HEK293T (cell line): ENCODE measurements around the gene AFF4.

Source experiments
- BHLHE40 ChIP-seq: fragments of 450-650 bp; IDR thresholded peaks from 2 replicates; pipeline ENCODE4 v1.6.1; 2016; ENCODE audit warnings: mild to moderate bottlenecking, moderate library complexity, borderline replicate concordance
- CTBP1 ChIP-seq: fragments of 450-650 bp; IDR thresholded peaks from 2 replicates; pipeline ENCODE4 v1.6.1; 2016; ENCODE audit warnings: borderline replicate concordance
- ELF4 ChIP-seq: fragments of 450-650 bp; IDR thresholded peaks from 2 replicates; pipeline ENCODE4 v1.6.1; 2017; ENCODE audit warnings: antibody characterized with exemption
- FOXA1 ChIP-seq: fragments of 450-650 bp; IDR thresholded peaks from 2 replicates; pipeline ENCODE4 v1.6.1; 2016; ENCODE audit warnings: mild to moderate bottlenecking
- FOXK2 ChIP-seq: fragments of 450-650 bp; IDR thresholded peaks from 2 replicates; pipeline ENCODE4 v1.6.1; 2016; ENCODE audit warnings: mild to moderate bottlenecking
- FOXM1 ChIP-seq: fragments of 450-650 bp; IDR thresholded peaks from 2 replicates; pipeline ENCODE4 v1.6.1; 2017; ENCODE audit warnings: mild to moderate bottlenecking, borderline replicate concordance
- L3MBTL2 ChIP-seq: fragments of 450-650 bp; conservative IDR thresholded peaks from 2 replicates; pipeline ENCODE4 v1.6.1; 2016; ENCODE audit warnings: mild to moderate bottlenecking
- PKNOX1 ChIP-seq: fragments of 450-650 bp; IDR thresholded peaks from 2 replicates; pipeline ENCODE4 v1.6.1; 2016
- SP1 ChIP-seq: fragments of 450-650 bp; IDR thresholded peaks from 2 replicates; pipeline ENCODE4 v1.6.1; 2017
- SUZ12 ChIP-seq: fragments of 450-650 bp; IDR thresholded peaks from 2 replicates; pipeline ENCODE4 v1.6.1; 2016; ENCODE audit warnings: mild to moderate bottlenecking
- TARDBP ChIP-seq: fragments of 450-650 bp; IDR thresholded peaks from 2 replicates; pipeline ENCODE4 v1.6.1; 2016
- ZNF384 ChIP-seq: fragments of 450-650 bp; IDR thresholded peaks from 2 replicates; pipeline ENCODE4 v1.6.1; 2016

DNA sequence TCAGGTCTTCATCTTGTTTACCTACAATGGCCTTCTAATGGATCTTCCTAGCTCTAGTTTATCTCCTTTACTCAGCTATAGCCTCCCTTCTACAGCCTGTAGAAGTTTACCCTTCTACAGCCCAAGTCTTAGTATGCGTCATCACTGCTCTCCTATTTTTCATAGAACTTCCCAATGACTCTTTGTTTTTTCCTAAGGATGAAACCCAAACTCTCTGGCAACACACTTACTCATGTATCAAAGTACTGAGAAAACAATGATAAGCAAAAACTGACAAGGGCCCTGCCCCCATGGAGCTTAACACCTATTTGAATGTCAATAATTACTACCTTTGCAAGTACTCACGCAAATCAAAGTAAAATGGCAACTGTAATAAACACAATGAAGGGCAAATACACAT lies 56.3 kb downstream of the AFF4 start:
- TF ChIP-seq ZNF384 (no peak), CTBP1 (no peak), SUZ12 (no peak), BHLHE40 (no peak), ELF4 (no peak), FOXM1 (no peak), SP1 (no peak), TARDBP (no peak), FOXA1 (no peak), L3MBTL2 (no peak), FOXK2 (no peak), PKNOX1 (no peak)
